ENCODE data around the gene CD300C.
"Not testable (repeated sequence)": the region's sequence is repeated elsewhere in the genome, so short reads cannot be mapped to it uniquely, and the experiment has no call there.

CD300C gene

DNA sequence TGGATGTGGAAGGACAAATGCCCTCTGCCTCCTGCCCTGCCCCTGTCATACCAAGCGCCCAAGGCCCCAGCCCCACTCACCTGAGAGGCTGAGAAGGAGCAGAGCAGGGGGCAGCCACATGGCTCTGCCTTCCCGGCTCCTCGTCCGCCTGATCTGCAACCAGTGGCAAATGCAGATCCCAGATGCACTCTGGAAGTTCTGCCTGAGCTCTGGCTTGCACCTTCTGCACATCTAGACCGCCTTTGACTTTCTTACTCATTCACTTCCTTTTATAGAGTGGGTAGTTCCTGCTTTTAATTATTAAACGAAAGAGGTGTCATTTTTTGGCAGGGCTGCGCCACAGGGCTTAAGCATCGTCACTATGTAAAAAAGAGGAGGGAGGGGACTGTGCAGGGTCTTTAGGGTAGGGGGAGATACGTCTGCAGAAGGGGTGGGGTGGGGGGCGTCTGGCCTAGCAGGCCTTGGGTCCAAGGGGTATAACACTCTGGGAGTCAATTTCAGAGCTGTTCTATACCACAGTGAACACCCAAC lies 14.6 kb downstream of the CD300C start, which contains the start of gene CD300LB:
TSS of gene CD300LB (minus strand) at position 245 of the 531 bp plus-strand sequence. CDS start at position 120, 125 bp downstream.
- DNase-seq (ENCODE audit: low read depth) = no peak

GRCh38 chr17:74530831-74531150 lies 15.1 kb downstream of the CD300C start:
- DNase-seq (ENCODE audit: low read depth) = no peak

DNA sequence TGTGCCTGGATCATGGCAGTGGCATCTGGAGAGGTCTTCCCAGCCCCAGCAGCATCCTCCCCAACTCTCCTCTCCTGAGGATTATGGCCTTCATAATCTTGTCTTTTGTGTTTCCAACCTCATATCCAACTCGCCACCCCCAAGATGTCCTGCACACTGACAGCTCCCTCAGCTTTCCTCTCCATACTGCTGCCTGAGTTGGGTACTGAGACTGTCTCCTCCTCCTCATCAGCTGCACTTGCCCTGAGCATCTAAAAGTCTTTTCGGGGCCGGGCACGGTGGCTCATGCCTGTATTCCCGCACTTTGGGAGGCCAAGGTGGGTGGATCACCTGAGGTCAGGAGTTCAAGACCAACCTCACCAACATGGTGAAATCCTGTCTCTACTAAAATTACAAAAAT lies 16.7 kb downstream of the CD300C start:
- DNase-seq (ENCODE audit: low read depth) = no peak

DNA sequence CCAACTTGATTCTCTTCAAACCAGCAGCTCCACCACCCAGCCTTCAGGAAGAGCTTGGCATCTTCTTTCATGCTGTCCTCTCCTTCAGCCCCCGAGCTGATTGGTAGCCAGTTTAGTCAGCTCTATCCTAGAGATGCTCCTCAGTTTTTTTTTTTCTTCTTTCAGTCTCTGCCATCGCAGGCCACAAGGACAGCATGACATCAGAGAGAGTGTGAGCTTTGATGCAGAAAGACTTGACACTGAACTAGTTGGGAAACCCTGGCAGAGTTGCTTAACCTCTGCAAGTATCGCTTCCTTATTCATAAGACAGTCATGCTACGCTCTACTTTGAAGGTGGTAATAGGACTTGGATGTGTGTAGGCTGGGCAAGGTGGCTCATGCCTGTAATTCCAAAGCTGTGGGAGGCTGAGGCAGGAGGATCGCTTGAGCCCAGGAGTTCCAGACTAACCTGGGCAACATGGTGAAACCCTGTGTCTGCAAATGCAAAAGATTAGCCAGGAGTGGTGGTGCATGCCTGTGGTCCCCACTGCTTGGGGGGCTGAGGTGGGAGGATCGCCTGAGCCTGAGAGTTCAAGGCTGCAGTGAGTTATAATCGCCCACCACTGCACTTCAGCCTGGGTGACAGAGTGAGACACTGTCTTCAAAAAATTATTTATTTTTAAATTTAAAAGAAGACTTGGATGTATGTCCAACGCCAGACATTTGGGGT lies 17.3 kb downstream of the CD300C start:
- DNase-seq (ENCODE audit: low read depth) = no peak

DNA sequence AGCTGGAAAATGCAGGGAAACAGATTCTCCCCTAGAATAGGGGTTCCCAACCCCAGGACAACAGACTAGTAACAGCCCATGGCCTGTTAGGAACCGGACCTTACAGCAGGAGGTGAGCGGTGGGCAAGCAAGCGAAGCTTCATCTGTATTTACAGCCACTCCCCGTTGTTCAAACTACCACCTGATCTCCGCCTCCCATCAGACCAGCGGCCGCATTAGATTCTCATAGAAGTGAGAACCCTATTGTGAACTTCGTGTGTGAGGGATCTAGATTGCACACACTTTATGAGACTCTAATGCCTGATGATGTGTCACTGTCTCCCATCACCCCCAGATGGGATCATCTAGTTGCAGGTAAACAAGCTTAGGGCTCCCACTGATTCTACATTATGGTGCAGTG lies 18.2 kb downstream of the CD300C start:
- DNase-seq (ENCODE audit: low read depth) = no peak

DNA sequence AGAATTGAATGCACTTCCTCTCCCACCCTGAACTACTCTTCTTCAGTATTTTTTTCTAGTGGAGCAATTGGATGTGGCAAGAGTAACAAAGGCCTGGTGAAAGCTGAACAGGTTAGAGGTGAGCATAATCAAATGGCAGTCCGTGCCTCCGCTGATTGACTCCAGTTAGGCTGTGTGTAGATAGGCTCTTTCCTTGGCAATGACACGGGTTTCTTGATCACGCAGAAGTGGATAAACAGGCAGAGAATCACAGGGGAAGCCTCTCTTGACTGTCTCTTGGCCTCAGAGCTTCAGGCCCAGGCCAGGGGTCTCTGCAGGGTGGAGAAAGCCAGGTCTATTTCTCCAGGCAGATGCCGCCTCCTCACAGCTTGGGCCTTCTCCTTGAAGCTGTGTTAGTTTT lies 18.8 kb downstream of the CD300C start:
- no peak for DNase-seq (ENCODE audit: low read depth)

DNA sequence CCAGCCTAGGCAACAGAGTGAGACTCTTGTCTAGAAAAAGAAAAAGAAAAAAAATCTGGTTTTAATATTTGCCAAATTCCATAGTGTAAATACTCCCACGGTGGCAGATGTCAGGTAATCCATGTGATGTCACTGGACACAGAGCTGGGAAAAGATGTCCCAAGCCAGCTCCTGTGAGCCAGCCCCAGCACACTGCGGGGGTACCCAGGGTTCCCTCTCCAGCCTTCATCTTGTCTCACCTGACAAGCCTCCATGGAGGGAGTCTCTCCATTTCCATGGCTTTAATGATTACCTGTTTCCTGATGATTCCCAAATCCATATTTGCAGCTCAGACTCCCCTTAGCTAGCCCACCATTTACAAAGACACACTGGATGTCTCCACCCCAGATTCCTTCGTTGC lies 19.2 kb downstream of the CD300C start:
- DNase-seq (ENCODE audit: low read depth) = no peak

- no peak for DNase-seq (ENCODE audit: low read depth)
Observed at GRCh38 chr17:74525781-74526288, 20.1 kb downstream of the CD300C start.

DNA sequence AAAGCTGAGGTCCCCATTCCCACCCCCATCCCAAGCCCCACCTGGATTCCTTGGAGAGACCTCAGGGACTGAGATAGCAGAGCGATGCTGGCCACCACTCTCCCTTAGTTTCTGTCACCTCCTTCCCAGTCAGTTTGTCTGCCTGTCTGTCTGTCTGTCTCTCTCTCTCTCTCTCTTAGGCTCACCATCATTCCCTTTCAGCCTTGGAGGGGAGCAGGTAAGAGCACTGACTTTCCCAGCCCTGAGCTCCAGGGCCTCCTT lies 20.5 kb downstream of the CD300C start:
- no peak for DNase-seq (ENCODE audit: low read depth)

DNA sequence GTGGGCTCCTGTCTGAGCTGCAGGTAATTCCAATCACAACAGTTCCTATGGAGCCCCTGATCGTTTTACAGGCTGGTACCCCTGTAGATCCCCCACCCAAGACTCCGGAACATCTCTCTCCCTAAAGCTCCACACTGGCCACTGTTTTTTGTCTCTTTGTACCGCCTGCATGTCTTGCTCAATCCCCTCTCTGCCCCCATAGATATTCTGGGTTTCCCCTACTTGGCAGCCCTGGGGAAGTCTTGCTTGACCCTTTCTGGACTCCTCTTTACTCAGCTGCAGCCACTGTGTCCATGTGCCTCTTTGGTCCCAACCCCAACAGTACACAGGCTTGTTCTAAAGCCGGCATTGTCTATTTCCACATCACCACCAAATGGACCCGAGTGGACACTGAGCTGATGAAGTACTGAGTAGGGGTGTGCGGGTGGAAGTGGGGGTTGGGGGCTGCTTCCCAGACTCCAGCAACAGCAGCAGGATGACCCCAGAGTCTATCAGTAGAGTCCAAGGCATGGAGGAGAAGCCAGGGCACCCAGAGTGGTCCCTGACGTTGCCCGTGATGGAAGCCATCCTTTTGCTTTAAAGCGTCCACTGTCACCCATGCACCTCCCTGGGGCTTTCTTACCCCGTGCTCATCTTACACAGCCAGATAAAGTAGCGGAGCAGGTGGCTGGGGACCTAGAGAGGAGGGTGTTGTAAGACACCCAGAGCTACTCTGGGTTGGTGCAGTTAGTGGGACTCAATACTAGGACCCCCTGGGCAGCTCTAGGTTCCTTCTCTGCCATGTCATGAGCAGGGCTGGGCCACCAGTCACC lies 21.1 kb downstream of the CD300C start:
- no peak for DNase-seq (ENCODE audit: low read depth)

DNA sequence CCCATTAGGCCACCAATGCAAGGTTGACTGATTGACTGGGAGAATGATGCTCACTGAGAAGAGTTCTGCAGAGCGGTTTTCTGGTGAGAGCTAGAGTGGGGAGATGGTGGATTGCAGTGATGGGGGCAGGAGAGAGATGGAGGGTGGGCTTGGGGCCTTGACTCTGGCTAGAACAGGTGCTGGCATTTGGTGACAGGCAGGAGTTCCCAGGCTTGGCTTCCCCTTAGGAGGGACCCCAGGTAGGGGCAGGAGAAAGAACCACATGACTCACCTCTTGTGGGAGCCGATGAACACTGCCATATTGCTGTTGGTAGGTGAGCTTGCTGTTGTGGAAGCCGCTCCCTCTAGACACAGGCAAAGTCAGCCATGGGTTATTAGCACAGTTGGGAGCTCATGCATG lies 22.6 kb downstream of the CD300C start:
- no peak for DNase-seq (ENCODE audit: low read depth)

DNA sequence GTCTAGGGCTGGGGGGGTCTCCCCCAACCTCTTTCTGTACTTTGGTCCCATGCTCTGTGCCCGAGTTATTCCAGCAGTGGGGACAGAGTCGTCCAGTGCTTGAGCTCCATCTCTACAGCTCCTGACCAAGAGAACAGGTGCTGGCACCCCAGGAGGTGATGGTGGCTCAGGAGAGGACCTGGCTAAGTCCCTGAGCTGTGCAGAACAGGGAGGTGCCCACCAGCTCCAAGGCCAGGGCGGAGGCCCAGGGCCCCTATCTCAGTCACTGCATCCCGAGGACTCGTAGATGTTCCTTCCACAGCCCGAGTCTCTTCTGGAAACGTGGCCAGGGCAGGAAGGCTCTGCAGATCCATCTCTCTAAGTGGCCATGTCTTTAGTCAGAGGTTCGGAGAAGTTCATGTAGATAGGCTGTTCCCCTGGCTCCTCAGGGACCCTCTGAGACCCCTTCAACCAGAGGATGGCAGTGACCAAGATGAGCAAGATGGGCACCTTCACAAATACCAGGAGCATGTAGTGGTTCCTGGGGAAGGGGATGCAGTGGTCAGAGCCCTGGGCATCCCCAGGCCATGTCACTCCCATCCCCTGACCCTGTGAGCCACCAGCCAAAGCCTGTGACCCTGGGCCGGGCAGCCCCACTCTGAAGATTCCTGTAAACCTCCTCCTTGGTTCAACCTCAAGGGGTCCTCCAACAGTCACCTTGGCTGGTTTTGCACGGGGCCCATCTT lies 23.4 kb downstream of the CD300C start:
- no peak for DNase-seq (ENCODE audit: low read depth)

- DNase-seq (ENCODE audit: low read depth) = no peak
Observed at GRCh38 chr17:74521701-74522201, 24.2 kb downstream of the CD300C start.

DNA sequence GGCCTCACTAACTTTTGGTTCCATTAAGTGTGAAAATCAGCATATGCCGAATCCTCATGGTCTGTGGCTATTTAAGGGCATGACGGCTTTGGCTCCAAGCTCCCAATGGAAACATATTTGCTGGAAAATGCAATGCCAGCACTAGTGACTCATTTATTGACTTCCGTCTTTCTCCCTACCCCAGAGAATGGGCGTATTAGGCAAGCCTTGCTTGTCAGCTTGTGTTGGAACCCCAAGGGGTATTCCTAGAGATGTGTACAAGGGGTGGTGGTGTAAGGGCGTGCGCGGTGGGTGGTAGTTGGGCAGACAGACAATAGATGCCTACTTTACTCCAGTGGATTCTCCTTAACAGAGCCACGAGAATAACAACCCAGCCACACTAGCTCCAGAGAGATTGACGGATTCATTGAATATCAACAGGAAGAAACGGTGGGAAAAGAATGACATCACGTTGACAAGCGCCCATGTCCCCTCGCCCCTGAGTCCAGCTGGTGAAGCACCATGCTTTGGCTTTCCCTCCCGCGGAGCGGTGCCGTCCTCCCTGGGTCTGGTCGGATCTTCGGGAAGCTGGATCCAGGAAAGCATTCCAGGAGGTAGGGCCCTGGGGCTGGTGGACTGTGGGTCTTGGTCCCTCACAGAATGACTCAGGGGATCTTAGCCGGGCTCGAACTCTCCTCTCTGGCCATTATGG lies 25.0 kb downstream of the CD300C start:
- no peak for DNase-seq (ENCODE audit: low read depth)

GRCh38 chr17:74520016-74520434 lies 25.9 kb downstream of the CD300C start:
- DNase-seq (ENCODE audit: low read depth) = no peak

GRCh38 chr17:74518413-74518981 lies 27.4 kb downstream of the CD300C start:
- DNase-seq (ENCODE audit: low read depth) = not testable (repeated sequence)

GRCh38 chr17:74516561-74517328 lies 29.2 kb downstream of the CD300C start:
- DNase-seq (ENCODE audit: low read depth) = no peak

DNA sequence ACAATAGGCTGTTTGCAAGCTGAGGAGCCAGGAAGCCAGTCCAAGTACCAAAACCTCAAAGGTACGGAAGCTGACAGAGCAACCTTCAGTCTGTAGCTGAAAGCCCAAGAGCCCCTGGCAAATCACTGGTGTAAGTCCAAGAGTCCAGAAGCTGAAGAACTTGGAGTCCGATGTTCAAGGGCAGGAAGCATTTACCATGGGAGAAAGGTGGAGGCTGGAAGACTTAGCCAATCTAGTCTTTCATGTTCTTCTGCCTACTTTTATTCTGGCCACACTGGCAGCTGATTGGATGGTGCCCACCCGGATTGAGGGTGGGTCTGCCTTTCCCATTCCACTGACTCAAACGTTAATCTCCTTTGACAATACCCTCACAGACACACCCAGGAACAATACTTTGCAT lies 30.0 kb downstream of the CD300C start:
- no peak for DNase-seq (ENCODE audit: low read depth)

DNA sequence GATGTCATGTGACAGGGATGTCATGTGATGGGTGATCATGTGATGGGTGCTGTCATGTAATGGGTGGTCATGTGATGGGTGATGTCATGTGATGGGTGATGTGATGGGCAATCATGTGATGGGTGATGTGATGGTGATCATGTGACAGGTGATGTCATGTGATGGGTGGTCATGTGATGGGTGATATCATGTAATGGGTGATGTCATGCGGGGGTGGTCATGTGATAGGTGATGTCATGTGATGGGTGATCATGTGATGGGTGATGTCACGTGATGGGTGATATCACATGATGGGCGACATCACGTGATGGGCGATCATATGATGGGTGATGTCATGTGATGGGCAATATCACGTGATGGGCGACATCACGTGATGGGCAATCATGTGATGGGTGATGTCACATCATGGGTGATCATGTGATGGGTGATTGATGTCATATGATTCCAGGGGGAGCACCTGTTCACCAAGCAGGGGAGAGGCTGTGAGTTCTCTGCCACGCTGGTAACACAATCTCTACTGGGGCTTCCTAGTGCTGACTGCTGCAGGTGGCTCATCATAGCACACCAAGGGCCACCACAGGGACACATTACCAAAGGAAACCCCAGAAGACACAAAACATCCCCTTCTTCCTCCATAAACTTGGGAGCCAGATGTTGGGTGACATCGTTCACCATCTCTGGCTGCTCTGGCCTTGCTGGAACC lies 31.1 kb downstream of the CD300C start:
- DNase-seq (ENCODE audit: low read depth) = no peak

- peak; percentile 44 for DNase-seq (ENCODE audit: low read depth)
Observed at GRCh38 chr17:74513987-74514631, 31.8 kb downstream of the CD300C start.
